Measurements from ENCODE around the gene ZNF799. TPM values are rescaled to one million over a fixed set of nuclear protein-coding genes. Genes with fewer than 3 reads are reported as not detected.
A peak's percentile ranks its signal among the peaks of the same experiment; 100 is the strongest.
"Not testable (repeated sequence)": the region's sequence is repeated elsewhere in the genome, so short reads cannot be mapped to it uniquely, and the experiment has no call there.

Gene ZNF799
- total RNA-seq, 1 experiment from 2014 or later, result 7.4 TPM

DNA sequence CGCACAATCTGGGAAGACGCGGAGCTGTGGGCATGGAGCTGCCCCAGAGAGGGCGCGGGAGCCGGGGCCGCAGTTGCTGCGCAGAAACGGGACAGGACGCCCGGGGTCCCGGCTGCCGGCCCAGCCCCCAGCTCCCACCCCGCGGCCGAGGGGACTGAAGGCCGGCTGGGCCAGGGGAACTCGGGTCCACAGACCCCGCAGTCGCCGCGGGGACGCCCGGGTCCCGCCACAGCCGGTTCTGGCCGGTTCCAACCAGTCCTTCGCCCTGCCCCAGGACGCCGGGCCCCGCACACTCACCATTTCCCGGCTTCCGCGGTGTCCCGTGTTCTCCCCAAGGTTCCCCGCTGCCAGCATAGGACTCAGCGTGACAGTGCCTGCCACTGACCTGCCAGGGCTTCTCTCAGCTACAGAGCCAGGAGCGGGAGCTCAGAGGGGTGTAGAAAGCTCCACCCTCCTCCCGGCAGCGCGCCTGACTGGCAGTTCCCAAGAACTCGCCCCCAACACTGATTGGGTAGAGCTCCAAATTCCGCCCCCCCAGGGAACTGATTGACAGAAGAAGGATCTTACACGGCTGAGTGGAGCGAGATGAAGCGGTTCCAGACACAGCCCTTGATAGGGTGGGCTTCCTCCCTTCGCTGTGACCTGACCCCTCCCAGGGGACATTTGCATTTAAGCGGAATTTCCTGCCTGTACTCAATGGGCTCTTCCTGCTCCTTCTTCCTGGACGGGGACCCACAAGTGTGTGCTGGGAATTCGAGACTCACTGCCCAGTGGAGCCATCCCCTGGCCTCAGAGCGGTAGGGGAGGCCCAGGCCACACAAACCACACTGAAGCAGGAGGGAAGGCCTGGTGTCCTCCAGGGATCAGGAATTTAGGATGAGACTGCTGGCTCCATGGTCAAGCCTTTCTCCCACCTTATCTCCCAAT is 35.6 kb downstream of the ZNF799 start, which contains the start of gene ZNF442:
Gene ZNF442, minus strand, starts transcription at position 448 of the 927 bp plus-strand sequence. CDS start 2,052 bp downstream, outside the sequence.
- in situ Hi-C loops (cut with HindIII; ENCODE audit: low sequenced_read_pairs), result no loop called here
- DNase-seq (ENCODE audit: low spot score), result peak; percentile 100

GRCh38 chr19:12364391-12365235 is 36.5 kb downstream of the ZNF799 start:
- in situ Hi-C loops (cut with HindIII; ENCODE audit: low sequenced_read_pairs), result no loop called here
- peak; percentile 32 for DNase-seq (ENCODE audit: low spot score)

- DNase-seq (ENCODE audit: low spot score); in situ Hi-C loops (cut with HindIII; ENCODE audit: low sequenced_read_pairs): not testable (repeated sequence)
Measured at GRCh38 chr19:12362236-12362635, 38.8 kb downstream of the ZNF799 start.

DNA sequence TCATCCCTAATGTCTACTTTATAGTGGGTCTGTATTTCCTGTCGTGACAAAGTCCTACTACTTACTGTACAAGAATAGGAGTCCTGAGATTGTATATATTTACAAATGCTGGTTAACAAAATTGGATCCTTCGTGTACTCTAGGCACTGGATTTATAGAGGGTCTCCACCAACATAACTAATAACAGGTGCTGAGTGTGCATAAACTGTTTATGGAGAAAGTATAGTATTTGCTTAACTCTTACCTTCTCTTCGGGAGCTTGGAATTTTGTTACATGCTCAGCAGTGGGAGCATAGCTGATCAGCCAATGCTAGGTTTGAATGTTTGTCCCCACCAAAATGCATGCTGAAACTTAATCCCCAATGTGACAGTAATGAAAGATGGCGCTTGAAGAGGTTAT is 47.7 kb downstream of the ZNF799 start:
- in situ Hi-C loops (cut with HindIII; ENCODE audit: low sequenced_read_pairs), result no loop called here
- no peak for DNase-seq (ENCODE audit: low spot score)

DNA sequence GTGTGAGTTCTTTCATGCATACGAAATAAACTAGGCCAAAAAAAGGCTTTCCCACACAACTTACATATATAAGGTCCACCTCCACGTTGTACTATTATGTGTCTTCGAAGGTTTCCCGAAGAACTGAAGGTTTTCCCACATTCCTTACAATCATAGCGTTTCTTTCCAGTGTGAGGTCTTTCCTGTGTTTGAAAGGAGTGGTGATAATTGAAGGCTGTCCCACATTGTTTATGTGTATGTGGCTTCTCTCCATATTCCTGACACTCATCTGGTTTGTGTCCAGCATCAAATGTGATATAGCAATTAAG is 50.2 kb downstream of the ZNF799 start:
- DNase-seq (ENCODE audit: low spot score), result no peak
- in situ Hi-C loops (cut with HindIII; ENCODE audit: low sequenced_read_pairs), result no loop called here

DNA sequence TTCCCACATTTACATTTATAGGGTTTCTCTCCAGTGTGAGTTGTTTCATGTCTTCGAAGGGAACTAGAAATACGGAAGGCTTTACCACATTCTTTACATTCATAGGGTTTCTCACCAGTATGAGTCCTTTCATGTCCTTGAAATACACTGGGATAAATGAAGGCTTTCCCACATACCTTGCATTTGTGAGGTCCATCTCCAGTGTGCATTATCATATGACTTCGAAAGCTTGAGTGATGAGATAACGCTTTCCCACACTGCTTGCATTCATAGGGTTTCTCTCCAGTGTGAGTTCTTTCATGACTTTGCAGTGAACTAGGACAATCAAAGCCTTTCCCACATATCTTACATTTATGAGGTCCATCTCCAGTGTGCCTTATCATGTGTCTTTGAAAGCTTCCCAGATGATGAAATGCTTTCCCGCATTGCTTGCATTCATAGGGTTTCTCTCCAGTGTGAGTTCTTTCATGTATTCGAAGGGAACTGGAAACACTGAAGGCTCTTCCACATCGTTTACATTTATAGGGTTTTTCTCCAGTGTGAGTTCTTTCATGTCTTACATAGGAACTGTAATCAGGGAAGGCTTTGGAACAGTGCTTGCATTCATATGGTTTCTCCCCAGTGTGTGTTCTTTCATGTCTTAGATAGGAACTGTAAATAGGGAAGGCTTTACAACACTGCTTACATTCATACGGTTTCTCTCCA is 50.7 kb downstream of the ZNF799 start:
- no peak for DNase-seq (ENCODE audit: low spot score)
- in situ Hi-C loops (cut with HindIII; ENCODE audit: low sequenced_read_pairs), result no loop called here

- in situ Hi-C loops (cut with HindIII; ENCODE audit: low sequenced_read_pairs), result no loop called here
- DNase-seq (ENCODE audit: low spot score), result no peak
Measured at GRCh38 chr19:12346896-12347295, 54.2 kb downstream of the ZNF799 start.

DNA sequence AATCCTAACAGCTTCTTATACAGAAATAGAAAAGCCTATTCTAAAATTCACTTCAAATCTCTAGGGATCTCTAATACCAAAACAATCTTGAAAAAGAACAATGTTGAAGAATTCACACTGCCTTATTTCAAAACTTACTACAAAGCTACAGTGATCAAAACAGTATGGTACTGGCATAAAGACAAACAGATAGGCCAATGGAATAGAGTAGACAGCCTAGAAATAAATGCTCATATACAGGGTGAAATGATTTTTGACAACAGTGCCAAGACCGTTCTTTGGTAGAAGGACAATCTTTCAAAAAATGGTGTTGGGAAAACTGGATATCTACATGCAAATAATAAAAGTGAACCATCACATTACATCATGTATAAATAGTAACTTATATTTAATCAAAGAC is 55.9 kb downstream of the ZNF799 start:
- in situ Hi-C loops (cut with HindIII; ENCODE audit: low sequenced_read_pairs), result no loop called here
- no peak for DNase-seq (ENCODE audit: low spot score)

Other genes starting within 250 kb of the ZNF799 start
- 6.9 and 8.8 TPM in 2 replicates for gene ZNF625, start 244.5 kb downstream of the ZNF799 start, total RNA-seq (2014; rRNA removed; shearing (Covaris generic))
- 4.2 and 5.1 TPM in 2 replicates for gene ZNF136, start 238.2 kb downstream of the ZNF799 start, total RNA-seq (2014; rRNA removed; shearing (Covaris generic))
- 3.5 and 9.3 TPM in 2 replicates for gene ZNF44, start 106.4 kb downstream of the ZNF799 start, total RNA-seq (2014; rRNA removed; shearing (Covaris generic))
- gene ZNF563, start 67.6 kb downstream of the ZNF799 start, total RNA-seq (2014; rRNA removed; shearing (Covaris generic)), result 0.14 and 0.18 TPM in 2 replicates
- gene ZNF442, start 35.6 kb downstream of the ZNF799 start, total RNA-seq (2014; rRNA removed; shearing (Covaris generic)), result 2.5 and 7.7 TPM in 2 replicates
- 4.9 and 6.3 TPM in 2 replicates for gene ZNF443, start 39.8 kb upstream of the ZNF799 start, total RNA-seq (2014; rRNA removed; shearing (Covaris generic))
- gene ZNF709, start 83.5 kb upstream of the ZNF799 start, total RNA-seq (2014; rRNA removed; shearing (Covaris generic)), result 6.2 and 7.6 TPM in 2 replicates
- 6.4 TPM in 2 replicates for gene ZNF564, start 150.2 kb upstream of the ZNF799 start, total RNA-seq (2014; rRNA removed; shearing (Covaris generic))
- gene ZNF490, start 209.5 kb upstream of the ZNF799 start, total RNA-seq (2014; rRNA removed; shearing (Covaris generic)), result 3.9 and 4.8 TPM in 2 replicates
- gene ZNF791, start 209.6 kb upstream of the ZNF799 start, total RNA-seq (2014; rRNA removed; shearing (Covaris generic)), result 3.8 and 9.2 TPM in 2 replicates